Right atrium auricular region (tissue), 2 donors: ENCODE data around the gene WIPF1. TPM values are rescaled to one million over a fixed set of nuclear protein-coding genes. Genes with fewer than 3 reads are reported as not detected.

Experiments
- DNase-seq: peaks from one replicate; pipeline ENCODE4 v3.0.0-alpha.2; 2019; ENCODE audit warnings: low spot score
- H3K27ac ChIP-seq, 2 donors: fragments of 200-600 bp; sonication (generic); 1 replicate in 1 of 2; 2 replicates in 1 of 2; pipeline ENCODE4 v1.5.1; 2016 to 2019
- H3K27me3 ChIP-seq, 2 donors: fragments of 200-600 bp; sonication (generic); one replicate each; pipeline versions ENCODE4 v1.5.1 to v1.6.0; 2017 to 2019
- H3K36me3 ChIP-seq: fragments of 200-600 bp; sonication (generic); one replicate; pipeline ENCODE4 v1.5.1; 2016
- H3K4me1 ChIP-seq, 2 donors: fragments of 200-600 bp; sonication (generic); one replicate each; pipeline versions ENCODE4 v1.5.1 to v1.6.0; 2017 to 2019
- H3K4me3 ChIP-seq, 2 donors: fragments of 200-600 bp; sonication (generic); 1 replicate in 1 of 2; 2 replicates in 1 of 2; pipeline ENCODE4 v1.5.1; 2017 to 2019; ENCODE audit warnings: mild to moderate bottlenecking in 1 of 2, moderate library complexity in 1 of 2
- H3K9me3 ChIP-seq, 2 donors: fragments of 200-600 bp; sonication (generic); one replicate each; pipeline ENCODE4 v1.5.1; 2019
- total RNA-seq, 2 donors: library from RNA; depleted of rRNA; stranded (reverse); fragments of >200 nt; gene quantifications; one replicate each; pipeline ENCODE4 v1.1.0, GENCODE V29; 2016
- TF ChIP-seq, protein P1 (sequence below), 2 donors: fragments of 200-600 bp; sonication (generic); IDR thresholded peaks; one replicate each; pipeline ENCODE4 v1.5.1; 2019; ENCODE audit warnings: antibody characterized with exemption in 2 of 2

WIPF1 gene
- total RNA-seq, 2 donors from 2014 or later: 12.3 to 17.5 TPM

DNA sequence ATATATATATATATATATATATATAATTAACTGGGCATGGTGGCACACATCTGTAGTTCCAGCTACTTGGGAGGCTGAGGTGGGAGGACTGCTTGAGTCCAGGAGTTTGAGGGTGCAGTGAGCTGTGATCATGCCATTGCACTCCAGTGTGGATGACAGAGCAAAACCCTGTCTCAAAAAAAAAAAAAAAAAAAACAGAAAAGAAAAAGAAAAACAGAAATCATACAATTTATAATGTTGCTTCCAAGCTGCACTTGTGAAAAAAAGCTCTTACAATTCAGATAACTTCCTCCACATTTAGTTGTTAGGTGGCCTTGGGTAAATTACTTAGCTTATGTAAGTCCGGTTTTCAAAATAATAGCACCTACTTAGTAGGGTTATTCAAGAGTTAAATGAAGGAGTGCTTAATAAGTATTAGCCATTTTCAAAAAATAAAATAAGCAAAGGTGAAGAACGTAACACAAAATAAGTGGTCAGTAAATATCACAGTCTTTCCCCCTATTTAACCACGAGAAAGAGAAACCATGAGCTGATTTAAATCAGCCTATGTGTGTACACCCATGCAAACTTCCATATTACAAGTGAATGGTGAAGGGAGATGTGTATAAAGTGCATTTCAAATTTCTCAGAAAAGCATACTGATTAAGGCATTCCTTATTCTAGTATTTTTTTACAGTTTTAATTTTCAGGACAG, 2.3 kb downstream of the WIPF1 start:
- H3K27me3 ChIP-seq: no peaks in the 10 kb centered on the region
- H3K4me3 ChIP-seq: no peak overlapping the region
- H3K36me3 ChIP-seq: no peaks in the 10 kb centered on the region
- no peak for DNase-seq
- H3K27ac ChIP-seq: peak overlapping the region in 1 of 2 donors; percentile 39
- no peaks in the 10 kb centered on the region for H3K9me3 ChIP-seq
- TF ChIP-seq, protein P1, sequence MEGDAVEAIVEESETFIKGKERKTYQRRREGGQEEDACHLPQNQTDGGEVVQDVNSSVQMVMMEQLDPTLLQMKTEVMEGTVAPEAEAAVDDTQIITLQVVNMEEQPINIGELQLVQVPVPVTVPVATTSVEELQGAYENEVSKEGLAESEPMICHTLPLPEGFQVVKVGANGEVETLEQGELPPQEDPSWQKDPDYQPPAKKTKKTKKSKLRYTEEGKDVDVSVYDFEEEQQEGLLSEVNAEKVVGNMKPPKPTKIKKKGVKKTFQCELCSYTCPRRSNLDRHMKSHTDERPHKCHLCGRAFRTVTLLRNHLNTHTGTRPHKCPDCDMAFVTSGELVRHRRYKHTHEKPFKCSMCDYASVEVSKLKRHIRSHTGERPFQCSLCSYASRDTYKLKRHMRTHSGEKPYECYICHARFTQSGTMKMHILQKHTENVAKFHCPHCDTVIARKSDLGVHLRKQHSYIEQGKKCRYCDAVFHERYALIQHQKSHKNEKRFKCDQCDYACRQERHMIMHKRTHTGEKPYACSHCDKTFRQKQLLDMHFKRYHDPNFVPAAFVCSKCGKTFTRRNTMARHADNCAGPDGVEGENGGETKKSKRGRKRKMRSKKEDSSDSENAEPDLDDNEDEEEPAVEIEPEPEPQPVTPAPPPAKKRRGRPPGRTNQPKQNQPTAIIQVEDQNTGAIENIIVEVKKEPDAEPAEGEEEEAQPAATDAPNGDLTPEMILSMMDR (IDR thresholded peaks at IDR 0.05): no peak
- H3K4me1 ChIP-seq: peaks cover 0 to 26% of the 10 kb centered on the region in 2 donors

DNA sequence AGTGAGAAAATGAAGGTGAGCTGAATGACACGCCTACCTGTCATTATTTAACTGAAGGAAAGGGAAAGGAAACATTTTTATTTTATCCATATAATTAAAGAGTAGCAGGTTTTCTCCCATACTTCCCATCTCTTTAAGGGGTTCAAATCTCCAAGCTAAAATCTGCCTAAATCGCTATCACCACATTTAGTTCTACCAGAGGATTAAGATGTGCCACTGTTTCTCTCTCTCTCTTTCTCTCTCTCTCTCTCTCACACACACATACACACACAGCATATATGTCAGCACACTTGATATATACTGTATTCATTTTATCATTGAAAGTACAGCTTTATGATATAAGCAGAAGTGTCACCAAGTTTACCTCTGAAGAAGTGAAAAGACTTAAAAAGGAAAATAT, 3.1 kb downstream of the WIPF1 start:
- Histone ChIP-seq H3K4me1 (peaks cover 0 to 33% of the 10 kb centered on the region in 2 donors), H3K27me3 (no peaks in the 10 kb centered on the region), H3K27ac (peak overlapping the region; percentile 8 to 37), H3K4me3 (no peak overlapping the region), H3K36me3 (no peaks in the 10 kb centered on the region), H3K9me3 (no peaks in the 10 kb centered on the region)
- TF ChIP-seq, protein P1 (IDR thresholded peaks at IDR 0.05): no peak
- no peak for DNase-seq

DNA sequence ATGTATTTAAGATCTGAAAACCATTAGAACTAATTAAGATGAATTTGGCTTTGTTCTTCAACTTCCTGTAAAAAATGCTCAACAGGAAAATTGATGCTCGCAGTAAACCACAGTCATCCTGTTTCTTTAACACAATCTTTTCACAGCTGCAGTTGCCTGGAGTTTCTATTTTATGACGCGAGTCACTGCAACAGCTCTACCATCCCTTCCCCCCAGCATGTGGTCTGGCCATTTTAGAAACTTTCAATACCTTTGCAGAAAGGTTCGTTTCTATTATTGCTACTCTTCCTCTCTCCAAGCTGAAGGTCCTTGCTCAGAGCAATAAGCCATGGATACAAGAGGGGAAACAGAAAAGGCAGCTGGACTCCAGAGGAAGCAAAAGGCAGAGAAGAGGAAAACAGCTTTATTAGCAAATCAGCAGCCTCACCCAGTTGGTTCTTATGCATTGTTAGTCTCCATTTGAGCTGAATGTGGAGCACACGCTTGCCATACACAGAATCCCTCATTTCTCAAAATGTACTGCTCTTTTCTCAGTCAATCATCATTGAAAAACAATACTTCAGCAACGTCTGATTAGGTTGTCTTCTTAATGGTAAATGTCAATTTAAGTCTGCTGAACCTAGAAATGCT, 3.9 kb downstream of the WIPF1 start:
- no peaks in the 10 kb centered on the region for H3K9me3 ChIP-seq
- DNase-seq: no peak
- peak overlapping the region in 1 of 2 donors; percentile 14 for H3K4me3 ChIP-seq
- TF ChIP-seq, protein P1 (IDR thresholded peaks at IDR 0.05): no peak
- no peaks in the 10 kb centered on the region for H3K36me3 ChIP-seq
- H3K27me3 ChIP-seq: no peaks in the 10 kb centered on the region
- peaks cover 0 to 41% of the 10 kb centered on the region in 2 donors for H3K4me1 ChIP-seq
- peak overlapping the region; percentile 12 to 37 for H3K27ac ChIP-seq

DNA sequence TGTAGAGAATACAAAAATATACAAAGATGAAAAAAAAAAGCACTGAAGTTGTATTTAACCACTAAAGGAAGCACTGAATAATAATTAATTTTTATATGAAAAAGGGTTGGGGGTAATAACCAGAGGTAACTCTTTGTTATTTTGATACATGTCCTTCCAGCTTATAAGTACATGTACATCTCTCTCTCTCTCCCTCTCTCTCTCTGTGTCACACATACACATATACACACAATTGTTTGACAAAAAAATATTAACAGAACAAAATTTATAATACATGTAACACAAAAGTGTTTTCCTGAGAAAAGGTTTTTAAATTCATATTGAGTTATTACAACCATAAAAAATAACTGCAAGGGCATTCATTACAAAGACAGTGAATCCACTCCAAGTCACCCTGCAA, 4.6 kb downstream of the WIPF1 start:
- TF ChIP-seq, protein P1 (IDR thresholded peaks at IDR 0.05): no peak
- Histone ChIP-seq H3K4me3 (no peak overlapping the region), H3K4me1 (peaks cover 0 to 41% of the 10 kb centered on the region in 2 donors), H3K27ac (peak overlapping the region; percentile 12 to 37), H3K27me3 (no peaks in the 10 kb centered on the region), H3K36me3 (no peaks in the 10 kb centered on the region), H3K9me3 (no peaks in the 10 kb centered on the region)
- no peak for DNase-seq

DNA sequence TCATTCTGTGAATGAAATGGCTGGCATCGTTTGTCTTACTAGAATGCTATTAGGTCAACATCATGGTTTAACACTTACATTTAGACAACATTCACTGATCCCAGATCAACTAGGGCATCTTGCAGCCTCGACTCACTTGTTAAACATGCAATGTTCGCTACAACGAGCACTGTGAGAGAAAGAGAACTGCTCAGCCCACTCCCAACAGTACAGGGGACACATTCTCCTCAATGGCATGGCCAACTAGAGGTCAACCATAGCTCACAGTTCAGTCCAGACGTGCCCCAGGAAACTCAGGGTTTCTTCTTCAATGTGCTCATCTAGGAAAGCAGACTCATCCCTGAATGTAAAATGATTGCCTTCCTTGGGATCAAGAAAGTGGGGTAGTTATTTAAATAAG, 5.9 kb downstream of the WIPF1 start:
- H3K36me3 ChIP-seq: no peaks in the 10 kb centered on the region
- H3K27ac ChIP-seq: no peak overlapping the region
- H3K4me3 ChIP-seq: no peak overlapping the region
- H3K9me3 ChIP-seq: no peaks in the 10 kb centered on the region
- DNase-seq: no peak
- TF ChIP-seq, protein P1 (IDR thresholded peaks at IDR 0.05): no peak
- H3K4me1 ChIP-seq: peaks cover 0 to 37% of the 10 kb centered on the region in 2 donors
- no peaks in the 10 kb centered on the region for H3K27me3 ChIP-seq
